Measurements from ENCODE around the gene NR3C2. TPM values are rescaled to one million over a fixed set of nuclear protein-coding genes. Genes with fewer than 3 reads are reported as not detected.

NR3C2 gene
- polyA plus RNA-seq, 3 donors = 0.09 to 0.27 (median 0.20) TPM

DNA sequence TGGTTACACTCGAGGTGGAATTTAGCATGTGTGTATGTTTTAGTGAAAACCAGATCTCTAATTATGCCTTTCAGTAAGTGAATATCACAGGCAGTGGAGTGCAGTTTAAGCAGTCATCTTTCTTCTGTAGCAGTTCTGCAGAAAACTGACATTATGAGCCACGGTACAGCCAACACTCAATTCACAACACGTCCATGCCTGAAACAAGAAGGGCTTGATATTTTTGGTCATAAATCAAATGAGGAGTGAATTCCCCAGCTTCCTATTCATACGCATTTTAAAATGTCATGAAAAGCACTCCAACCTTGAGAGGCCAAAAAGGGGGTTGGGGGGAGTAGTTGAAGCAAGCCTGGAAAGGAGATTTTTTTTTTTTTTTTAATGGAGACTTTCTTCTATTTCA is 393.6 kb downstream of the NR3C2 start:
- Histone ChIP-seq H2AFZ (ENCODE audit: insufficient read depth, low read depth, low read length, poor library complexity, severe bottlenecking) (no peak overlapping the region), H3K9ac (ENCODE audit: insufficient read depth, low read length, poor library complexity, severe bottlenecking) (no peak overlapping the region), H3K79me2 (ENCODE audit: insufficient read depth, low read length) (no peaks in the 10 kb centered on the region), H3K36me3 (replicated peaks in 1 of 2; ENCODE audit: control insufficient read depth in 1 of 2, insufficient read depth in 2 of 2, low read length in 2 of 2) (peaks cover 0 to 7% of the 10 kb centered on the region in 2 donors), H3K27me3 (ENCODE audit: control insufficient read depth in 2 of 2, insufficient read depth in 2 of 2, low read length in 2 of 2) (no peaks in the 10 kb centered on the region), H3K4me1 (ENCODE audit: control insufficient read depth in 1 of 2, insufficient read depth in 2 of 2, low read length in 2 of 2) (peaks cover 8 to 9% of the 10 kb centered on the region in 2 donors), H3K27ac (ENCODE audit: low read depth in 1 of 2, low read length in 2 of 2) (no peak overlapping the region), H3K4me3 (replicated peaks in 1 of 3; ENCODE audit: low read depth in 2 of 3, low read length in 3 of 3) (no peak overlapping the region), H3K4me2 (replicated peaks; ENCODE audit: extremely low read depth, low read length, poor library complexity, severe bottlenecking) (no peak overlapping the region), H3K9me3 (replicated peaks in 1 of 2; ENCODE audit: control insufficient read depth in 1 of 2, insufficient read depth in 1 of 2, low read length in 2 of 2) (no peaks in the 10 kb centered on the region), H4K20me1 (ENCODE audit: insufficient read depth, low read length) (no peaks in the 10 kb centered on the region)
- TF ChIP-seq, protein P1, sequence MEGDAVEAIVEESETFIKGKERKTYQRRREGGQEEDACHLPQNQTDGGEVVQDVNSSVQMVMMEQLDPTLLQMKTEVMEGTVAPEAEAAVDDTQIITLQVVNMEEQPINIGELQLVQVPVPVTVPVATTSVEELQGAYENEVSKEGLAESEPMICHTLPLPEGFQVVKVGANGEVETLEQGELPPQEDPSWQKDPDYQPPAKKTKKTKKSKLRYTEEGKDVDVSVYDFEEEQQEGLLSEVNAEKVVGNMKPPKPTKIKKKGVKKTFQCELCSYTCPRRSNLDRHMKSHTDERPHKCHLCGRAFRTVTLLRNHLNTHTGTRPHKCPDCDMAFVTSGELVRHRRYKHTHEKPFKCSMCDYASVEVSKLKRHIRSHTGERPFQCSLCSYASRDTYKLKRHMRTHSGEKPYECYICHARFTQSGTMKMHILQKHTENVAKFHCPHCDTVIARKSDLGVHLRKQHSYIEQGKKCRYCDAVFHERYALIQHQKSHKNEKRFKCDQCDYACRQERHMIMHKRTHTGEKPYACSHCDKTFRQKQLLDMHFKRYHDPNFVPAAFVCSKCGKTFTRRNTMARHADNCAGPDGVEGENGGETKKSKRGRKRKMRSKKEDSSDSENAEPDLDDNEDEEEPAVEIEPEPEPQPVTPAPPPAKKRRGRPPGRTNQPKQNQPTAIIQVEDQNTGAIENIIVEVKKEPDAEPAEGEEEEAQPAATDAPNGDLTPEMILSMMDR (IDR thresholded peaks at IDR 0.05) = no peak
- Mint-ChIP-seq H3K4me3 (no peak overlapping the region), H3K36me3 (peaks cover 0 to 7% of the 10 kb centered on the region in 2 donors), H3K27ac (no peak overlapping the region), H3K27me3 (ENCODE audit: low read depth in 3 of 3) (peaks cover 0 to 1% (median 0%) of the 10 kb centered on the region in 3 donors), H3K4me1 (peaks cover 9% of the 10 kb centered on the region), H3K9me3 (peaks cover 0 to 3% (median 0%) of the 10 kb centered on the region in 7 donors)
- intact Hi-C loops (cut with micrococcal nuclease) = no loop called here
- no peak for DNase-seq
- no CpG with 5 or more reads among the region's 4 CpGs for WGBS (ENCODE audit: insufficient coverage)

DNA sequence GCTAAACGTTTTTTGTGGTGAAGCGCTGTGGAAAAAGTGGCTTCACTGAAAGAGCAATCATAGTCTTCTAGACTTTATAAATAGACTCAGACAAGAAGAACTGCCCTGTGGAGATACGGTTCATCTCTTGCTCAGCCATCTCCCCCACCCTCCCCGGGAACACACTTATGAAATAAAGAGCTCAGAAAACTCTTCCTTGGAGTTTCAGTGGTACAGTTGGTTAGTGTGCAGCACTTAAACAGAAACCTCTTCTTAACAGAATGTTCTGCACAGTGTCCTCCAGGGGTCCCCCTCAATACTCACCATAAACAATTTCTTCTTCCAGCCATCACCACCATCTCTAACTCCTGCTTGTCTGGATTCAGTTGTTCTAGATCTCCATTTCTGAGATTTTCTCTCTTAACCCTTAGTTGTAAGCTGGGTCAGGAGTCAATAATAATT is 397.3 kb downstream of the NR3C2 start:
- H3K27me3 Mint-ChIP-seq (ENCODE audit: low read depth in 3 of 3) = peaks cover 0 to 1% (median 0%) of the 10 kb centered on the region in 3 donors
- Histone ChIP-seq H3K27ac (ENCODE audit: low read depth in 1 of 2, low read length in 2 of 2) (no peak overlapping the region), H3K79me2 (ENCODE audit: insufficient read depth, low read length) (no peaks in the 10 kb centered on the region), H3K4me3 (replicated peaks in 1 of 3; ENCODE audit: low read depth in 2 of 3, low read length in 3 of 3) (no peak overlapping the region), H3K4me1 (ENCODE audit: control insufficient read depth in 1 of 2, insufficient read depth in 2 of 2, low read length in 2 of 2) (no peaks in the 10 kb centered on the region), H4K20me1 (ENCODE audit: insufficient read depth, low read length) (no peaks in the 10 kb centered on the region), H3K36me3 (replicated peaks in 1 of 2; ENCODE audit: control insufficient read depth in 1 of 2, insufficient read depth in 2 of 2, low read length in 2 of 2) (peaks cover 0 to 7% of the 10 kb centered on the region in 2 donors), H3K27me3 (ENCODE audit: control insufficient read depth in 2 of 2, insufficient read depth in 2 of 2, low read length in 2 of 2) (no peaks in the 10 kb centered on the region), H3K9ac (ENCODE audit: insufficient read depth, low read length, poor library complexity, severe bottlenecking) (no peak overlapping the region), H2AFZ (ENCODE audit: insufficient read depth, low read depth, low read length, poor library complexity, severe bottlenecking) (no peak overlapping the region), H3K4me2 (replicated peaks; ENCODE audit: extremely low read depth, low read length, poor library complexity, severe bottlenecking) (no peak overlapping the region), H3K9me3 (replicated peaks in 1 of 2; ENCODE audit: control insufficient read depth in 1 of 2, insufficient read depth in 1 of 2, low read length in 2 of 2) (no peaks in the 10 kb centered on the region)
- no peak overlapping the region for H3K4me3 Mint-ChIP-seq
- H3K27ac Mint-ChIP-seq = peak overlapping the region in 1 of 7 donors; percentile 6
- H3K4me1 Mint-ChIP-seq = no peaks in the 10 kb centered on the region
- TF ChIP-seq, protein P1 (IDR thresholded peaks at IDR 0.05) = no peak
- WGBS (ENCODE audit: insufficient coverage) = 93% methylated on average over 2 of the region's 4 CpGs
- peaks cover 0 to 7% of the 10 kb centered on the region in 2 donors for H3K36me3 Mint-ChIP-seq
- no peaks in the 10 kb centered on the region for H3K9me3 Mint-ChIP-seq
- intact Hi-C loops (cut with micrococcal nuclease) = no loop called here
- no peak for DNase-seq
